ENCODE measurements around the gene LINGO1.

- TF ChIP-seq CTCF (IDR thresholded peaks at IDR 0.05) (no peak), EZH2 (IDR thresholded peaks at IDR 0.05; ENCODE audit: borderline replicate concordance, insufficient read depth, low read depth, low read length, poor library complexity, severe bottlenecking) (peak; percentile 17)
Measured at GRCh38 chr15:77634266-77634962, 1.7 kb upstream of the LINGO1 start.

All from B cell (primary cell).